SK-N-MC (cell line): ENCODE data around the gene APOBEC3C.

Experiments used
- EZH2 ChIP-seq: fragments of 200-600 bp; sonication (generic); IDR thresholded peaks from one replicate; pipeline ENCODE4 v1.6.1; 2017; ENCODE audit warnings: antibody characterized with exemption
- FOXP2 ChIP-seq: optimal IDR thresholded peaks from 2 replicates; pipeline ENCODE3; 2011; ENCODE audit warnings: mild to moderate bottlenecking, moderate library complexity; ENCODE audit not compliant: insufficient read depth; ENCODE audit errors: extremely low read length, control extremely low read depth
- POLR2AphosphoS5 ChIP-seq: IDR thresholded peaks from 2 replicates; pipeline ENCODE4 v1.6.1; 2012; ENCODE audit warnings: mild to moderate bottlenecking, low read depth, low read length, borderline replicate concordance

- TF ChIP-seq EZH2 (no peak), POLR2AphosphoS5 (no peak), FOXP2 (no peak)
Measured at GRCh38 chr22:38996105-38996504, 18.0 kb upstream of the APOBEC3C start.
